Gastrocnemius medialis (tissue), 4 donors: ENCODE results near the gene OMP.

Source experiments
- POLR2A ChIP-seq, 2 donors: fragments of 450-650 bp; IDR thresholded peaks; one replicate each; pipeline ENCODE4 v1.6.1; 2017; ENCODE audit warnings: antibody characterized with exemption in 2 of 2, mild to moderate bottlenecking in 2 of 2, moderate library complexity in 2 of 2
- TF ChIP-seq, protein P1 (sequence below), 5 experiments: fragments of 450-650 bp in 3 of 5; fragments of 200-600 bp in 2 of 5; sonication (generic) in 2 of 5; IDR thresholded peaks in 4 of 5; conservative IDR thresholded peaks in 1 of 5; 1 replicate in 4 of 5; 2 replicates in 1 of 5; pipeline ENCODE4 v1.5.1; 2016 to 2019; ENCODE audit warnings: antibody characterized with exemption in 5 of 5, mild to moderate bottlenecking in 3 of 5, moderate library complexity in 3 of 5

DNA sequence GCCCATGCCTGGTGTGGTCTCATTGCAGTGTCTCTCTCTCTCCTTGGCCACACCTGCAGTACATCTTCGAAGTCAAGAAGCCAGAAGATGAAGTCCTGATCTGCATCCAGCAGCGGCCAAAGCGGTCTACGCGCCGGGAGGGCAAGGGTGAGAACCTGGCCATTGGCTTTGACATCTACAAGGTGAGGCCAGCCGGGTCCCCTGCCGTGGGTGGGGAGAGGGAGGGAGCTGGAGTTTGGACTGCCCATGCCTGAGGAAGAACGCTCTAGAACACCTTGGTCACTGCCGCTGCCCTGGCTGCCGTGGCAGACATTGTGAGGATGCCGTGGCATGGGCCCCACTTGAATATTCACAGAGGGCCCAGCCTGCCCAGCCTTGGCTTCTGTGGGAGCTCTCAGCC lies 16.3 kb downstream of the OMP start:
- TF ChIP-seq POLR2A (IDR thresholded peaks at IDR 0.05) = no peak
- TF ChIP-seq, protein P1, sequence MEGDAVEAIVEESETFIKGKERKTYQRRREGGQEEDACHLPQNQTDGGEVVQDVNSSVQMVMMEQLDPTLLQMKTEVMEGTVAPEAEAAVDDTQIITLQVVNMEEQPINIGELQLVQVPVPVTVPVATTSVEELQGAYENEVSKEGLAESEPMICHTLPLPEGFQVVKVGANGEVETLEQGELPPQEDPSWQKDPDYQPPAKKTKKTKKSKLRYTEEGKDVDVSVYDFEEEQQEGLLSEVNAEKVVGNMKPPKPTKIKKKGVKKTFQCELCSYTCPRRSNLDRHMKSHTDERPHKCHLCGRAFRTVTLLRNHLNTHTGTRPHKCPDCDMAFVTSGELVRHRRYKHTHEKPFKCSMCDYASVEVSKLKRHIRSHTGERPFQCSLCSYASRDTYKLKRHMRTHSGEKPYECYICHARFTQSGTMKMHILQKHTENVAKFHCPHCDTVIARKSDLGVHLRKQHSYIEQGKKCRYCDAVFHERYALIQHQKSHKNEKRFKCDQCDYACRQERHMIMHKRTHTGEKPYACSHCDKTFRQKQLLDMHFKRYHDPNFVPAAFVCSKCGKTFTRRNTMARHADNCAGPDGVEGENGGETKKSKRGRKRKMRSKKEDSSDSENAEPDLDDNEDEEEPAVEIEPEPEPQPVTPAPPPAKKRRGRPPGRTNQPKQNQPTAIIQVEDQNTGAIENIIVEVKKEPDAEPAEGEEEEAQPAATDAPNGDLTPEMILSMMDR (IDR thresholded peaks at IDR 0.05 in 4 of 5, conservative IDR thresholded peaks at IDR 0.05 in 1 of 5) = no peak
